Measurements from ENCODE around the gene MNS1.
"Not testable (repeated sequence)": the region's sequence is repeated elsewhere in the genome, so short reads cannot be mapped to it uniquely, and the experiment has no call there.

Gene MNS1, protein sequence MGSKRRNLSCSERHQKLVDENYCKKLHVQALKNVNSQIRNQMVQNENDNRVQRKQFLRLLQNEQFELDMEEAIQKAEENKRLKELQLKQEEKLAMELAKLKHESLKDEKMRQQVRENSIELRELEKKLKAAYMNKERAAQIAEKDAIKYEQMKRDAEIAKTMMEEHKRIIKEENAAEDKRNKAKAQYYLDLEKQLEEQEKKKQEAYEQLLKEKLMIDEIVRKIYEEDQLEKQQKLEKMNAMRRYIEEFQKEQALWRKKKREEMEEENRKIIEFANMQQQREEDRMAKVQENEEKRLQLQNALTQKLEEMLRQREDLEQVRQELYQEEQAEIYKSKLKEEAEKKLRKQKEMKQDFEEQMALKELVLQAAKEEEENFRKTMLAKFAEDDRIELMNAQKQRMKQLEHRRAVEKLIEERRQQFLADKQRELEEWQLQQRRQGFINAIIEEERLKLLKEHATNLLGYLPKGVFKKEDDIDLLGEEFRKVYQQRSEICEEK

DNA sequence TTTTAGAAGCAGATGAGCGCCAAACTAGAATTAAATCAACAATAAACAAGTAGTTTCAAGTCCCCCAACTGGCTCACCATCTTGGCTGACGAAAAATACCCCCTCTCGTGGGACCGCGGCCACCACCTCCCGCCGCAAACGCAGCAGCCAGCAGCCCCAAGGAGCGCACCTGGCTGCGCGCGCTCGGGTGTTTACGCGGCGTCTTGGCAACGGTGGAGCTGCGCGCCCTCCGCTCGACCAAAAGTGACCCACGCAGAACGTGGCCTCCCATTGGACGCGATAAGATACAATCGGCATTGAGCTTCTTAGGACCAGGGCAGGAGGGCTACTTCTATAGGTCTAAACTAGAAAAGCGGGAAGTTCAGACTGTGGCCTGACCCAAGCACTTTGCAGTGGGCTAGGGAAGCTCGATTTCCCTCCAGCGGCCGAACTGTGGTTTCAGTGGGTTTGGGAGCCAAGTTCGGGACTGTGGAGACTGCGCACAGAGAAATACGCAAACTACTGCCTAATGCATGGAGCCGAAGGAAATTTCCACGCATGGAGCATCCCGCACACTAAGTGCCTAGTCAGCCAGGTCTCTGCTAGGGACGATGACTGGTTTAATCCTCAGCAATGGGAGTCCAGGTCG is at the start of gene MNS1:
MNS1 (minus strand) TSS at position 245 of the 628 bp plus-strand sequence; CDS start at position 80, 165 bp downstream.
- H3K27ac Mint-ChIP-seq = no peak within 1 kb of the TSS
- peaks cover 28% of the 10 kb centered on the region for H3K4me1 Mint-ChIP-seq

GRCh38 chr15:56496635-56497034 is 31.7 kb upstream of the MNS1 start:
- peaks cover 23% of the 10 kb centered on the region for H3K27me3 Mint-ChIP-seq
- no peak for DNase-seq
- H3K4me3 Mint-ChIP-seq = no peak overlapping the region
- H3K27ac Mint-ChIP-seq = no peak overlapping the region
- H3K9me3 Mint-ChIP-seq = no peaks in the 10 kb centered on the region
- H3K36me3 Mint-ChIP-seq = no peaks in the 10 kb centered on the region
- H3K4me1 Mint-ChIP-seq = peaks cover 11% of the 10 kb centered on the region
- CTCF ChIA-PET = interaction anchor here (0.6 to 1.5 kb wide), 4 partner anchors 373 to 717 kb away, joined by 4 to 20 read pairs (median 4); no protein-coding TSS in a partner anchor

More for the DNA sequence above, at the start of gene MNS1:
- Mint-ChIP-seq H3K27me3 (peaks cover 24% of the 10 kb centered on the region), H3K36me3 (no peaks in the 10 kb centered on the region), H3K9me3 (no peaks in the 10 kb centered on the region), H3K4me3 (peak within 1 kb of the TSS; percentile 83)
- CTCF ChIA-PET = no interaction called here
- peak; percentile 85 for DNase-seq

- CTCF ChIA-PET = interaction anchor here (1.8 to 8.7 kb wide), 3 partner anchors 374 to 810 kb away, joined by 5 to 137 read pairs (median 17); no protein-coding TSS in a partner anchor
- H3K4me3 Mint-ChIP-seq = no peak overlapping the region
- peaks cover 11% of the 10 kb centered on the region for H3K4me1 Mint-ChIP-seq
- H3K36me3 Mint-ChIP-seq = no peaks in the 10 kb centered on the region
- peaks cover 21% of the 10 kb centered on the region for H3K27me3 Mint-ChIP-seq
- no peak for DNase-seq
- H3K27ac Mint-ChIP-seq = no peak overlapping the region
- H3K9me3 Mint-ChIP-seq = no peaks in the 10 kb centered on the region
Measured at GRCh38 chr15:56495533-56495932, 30.6 kb upstream of the MNS1 start.

- Mint-ChIP-seq H3K36me3 (no peaks in the 10 kb centered on the region), H3K27ac (no peak overlapping the region), H3K9me3 (no peaks in the 10 kb centered on the region), H3K4me1 (peaks cover 11% of the 10 kb centered on the region), H3K27me3 (peaks cover 19% of the 10 kb centered on the region), H3K4me3 (no peak overlapping the region)
- DNase-seq = no peak
- CTCF ChIA-PET = interaction anchor here (1.8 to 8.7 kb wide), 4 partner anchors 327 to 811 kb away, joined by 5 to 137 read pairs (median 11); no protein-coding TSS in a partner anchor
Measured at GRCh38 chr15:56495053-56495452, 30.1 kb upstream of the MNS1 start.

DNA sequence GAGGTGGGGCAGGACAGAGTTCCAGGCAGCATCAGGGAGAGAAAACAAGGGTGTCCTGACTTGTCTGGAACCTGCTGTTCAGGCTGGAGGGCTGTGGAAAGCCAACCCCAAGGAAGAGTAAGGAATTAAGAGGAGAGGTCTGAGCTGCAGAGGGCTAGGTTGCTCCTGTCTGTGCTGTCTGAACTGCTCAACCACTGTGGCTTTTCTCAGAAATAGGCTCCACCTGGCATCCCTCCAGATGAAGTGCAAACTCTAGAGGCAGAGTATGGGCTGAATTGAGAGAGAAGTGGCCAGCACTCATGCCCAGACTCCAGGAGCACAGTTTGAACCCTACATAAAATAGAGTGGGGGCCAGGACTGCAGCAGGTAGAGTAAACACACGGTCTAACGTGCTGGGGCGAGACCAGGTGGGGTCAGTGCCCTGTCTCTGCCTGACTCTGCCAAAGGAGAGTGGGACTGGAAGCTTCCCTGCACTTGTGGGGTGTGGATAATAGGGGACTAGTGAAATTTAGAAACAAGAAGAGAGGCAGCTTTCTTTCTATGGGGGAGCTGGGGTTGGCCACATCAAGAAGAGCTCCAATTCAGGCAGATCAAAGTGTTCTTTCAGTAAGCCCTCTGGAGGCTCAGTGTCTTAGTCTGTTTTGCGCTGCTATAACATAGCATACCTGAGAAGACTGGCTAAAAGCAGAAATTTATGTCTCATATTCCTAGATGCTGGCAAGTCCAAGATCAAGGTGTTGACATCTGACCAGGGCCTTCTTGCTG is 28.0 kb upstream of the MNS1 start:
- Mint-ChIP-seq H3K4me1 (peaks cover 11% of the 10 kb centered on the region), H3K27ac (no peak overlapping the region), H3K9me3 (no peaks in the 10 kb centered on the region), H3K4me3 (no peak overlapping the region), H3K27me3 (peaks cover 19% of the 10 kb centered on the region), H3K36me3 (no peaks in the 10 kb centered on the region)
- DNase-seq = no peak
- CTCF ChIA-PET = interaction anchor here (1.4 to 8.7 kb wide), 3 partner anchors 377 to 815 kb away, joined by 3 to 137 read pairs (median 17); no protein-coding TSS in a partner anchor

- Mint-ChIP-seq H3K27ac (no peak overlapping the region), H3K27me3 (peaks cover 23% of the 10 kb centered on the region), H3K4me3 (no peak overlapping the region), H3K4me1 (peaks cover 11% of the 10 kb centered on the region), H3K9me3 (no peaks in the 10 kb centered on the region), H3K36me3 (no peaks in the 10 kb centered on the region)
- CTCF ChIA-PET = interaction anchor here (1.1 to 8.7 kb wide), 5 partner anchors 326 to 816 kb away, joined by 3 to 137 read pairs (median 7); no protein-coding TSS in a partner anchor
- DNase-seq = no peak
Measured at GRCh38 chr15:56492236-56492635, 27.3 kb upstream of the MNS1 start.

- peaks cover 9% of the 10 kb centered on the region for H3K4me1 Mint-ChIP-seq
- no peaks in the 10 kb centered on the region for H3K36me3 Mint-ChIP-seq
- no peak overlapping the region for H3K27ac Mint-ChIP-seq
- CTCF ChIA-PET = interaction anchor here (0.6 to 8.7 kb wide), 23 partner anchors 19 to 1036 kb away, joined by 3 to 137 read pairs (median 3); no protein-coding TSS in a partner anchor
- H3K4me3 Mint-ChIP-seq = no peak overlapping the region
- DNase-seq = peak; percentile 73
- H3K9me3 Mint-ChIP-seq = no peaks in the 10 kb centered on the region
- H3K27me3 Mint-ChIP-seq = peaks cover 23% of the 10 kb centered on the region
Measured at GRCh38 chr15:56491110-56491722, 26.3 kb upstream of the MNS1 start.

DNA sequence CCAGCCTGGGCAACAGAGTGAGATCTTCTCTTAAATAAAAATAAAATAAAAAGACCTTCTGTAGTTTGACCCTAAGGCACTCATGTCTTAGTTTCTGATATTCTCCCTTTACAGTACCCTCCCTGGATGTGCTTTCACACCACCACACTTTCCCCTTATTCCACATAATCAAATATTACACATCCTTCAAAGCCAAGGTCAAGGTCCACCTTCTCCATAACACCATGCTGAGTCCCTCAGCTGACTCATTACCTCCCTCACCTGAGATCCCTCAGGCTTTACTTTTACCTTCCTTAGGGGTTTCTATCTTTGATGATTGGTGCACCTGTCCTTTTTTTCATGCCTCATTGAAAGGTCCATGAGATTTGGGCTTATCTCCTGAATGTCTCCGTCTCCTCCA is 25.5 kb upstream of the MNS1 start:
- Mint-ChIP-seq H3K4me1 (peaks cover 9% of the 10 kb centered on the region), H3K4me3 (no peak overlapping the region), H3K27me3 (peaks cover 23% of the 10 kb centered on the region), H3K27ac (no peak overlapping the region), H3K9me3 (no peaks in the 10 kb centered on the region), H3K36me3 (no peaks in the 10 kb centered on the region)
- no peak for DNase-seq
- CTCF ChIA-PET = interaction anchor here (0.8 to 8.7 kb wide), 14 partner anchors 21 to 1037 kb away, joined by 3 to 137 read pairs (median 4); no protein-coding TSS in a partner anchor

DNA sequence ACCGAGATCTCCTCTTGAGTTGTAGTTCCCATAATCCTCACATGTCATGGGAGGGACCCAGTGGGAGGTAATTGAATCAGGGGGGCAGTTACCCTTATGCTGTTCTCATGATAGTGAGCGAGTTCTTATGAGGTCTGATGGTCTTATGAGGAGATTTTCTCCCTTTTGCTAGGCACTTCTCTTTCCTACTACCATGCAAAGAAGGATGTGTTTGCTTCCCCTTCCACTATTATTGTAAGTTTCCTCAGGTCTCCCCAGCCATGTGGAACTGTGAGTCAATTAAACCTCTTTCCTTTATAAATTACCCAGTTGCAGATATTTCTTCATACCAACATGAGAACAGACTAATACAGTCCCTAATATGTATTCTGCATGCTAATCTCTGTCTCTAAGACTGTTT is 21.3 kb upstream of the MNS1 start:
- H3K9me3 Mint-ChIP-seq, H3K27ac Mint-ChIP-seq, DNase-seq, H3K36me3 Mint-ChIP-seq, CTCF ChIA-PET, H3K4me1 Mint-ChIP-seq, H3K27me3 Mint-ChIP-seq, H3K4me3 Mint-ChIP-seq: not testable (repeated sequence)

DNA sequence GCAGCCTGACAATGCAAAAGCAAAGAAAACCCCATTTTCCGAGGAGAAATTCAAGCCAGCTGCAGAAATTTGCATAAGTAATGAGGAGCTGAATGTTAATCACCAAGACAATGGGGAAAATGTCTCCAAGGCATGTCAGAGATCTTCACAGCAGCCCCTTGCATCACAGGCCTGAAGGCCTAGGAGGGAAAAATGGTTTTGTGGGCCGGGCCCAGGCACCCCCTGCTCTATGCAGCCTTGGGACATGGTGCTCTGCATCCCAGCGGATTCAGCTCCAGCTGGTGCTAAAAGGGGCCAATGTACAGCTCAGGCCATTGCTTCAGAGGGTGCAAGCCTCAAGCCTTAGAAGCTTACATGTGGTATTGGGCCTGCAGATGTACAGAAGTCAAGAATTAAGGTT is 20.5 kb upstream of the MNS1 start:
- H3K4me3 Mint-ChIP-seq, H3K9me3 Mint-ChIP-seq, H3K27me3 Mint-ChIP-seq, H3K4me1 Mint-ChIP-seq, CTCF ChIA-PET, DNase-seq, H3K27ac Mint-ChIP-seq, H3K36me3 Mint-ChIP-seq: not testable (repeated sequence)

DNA sequence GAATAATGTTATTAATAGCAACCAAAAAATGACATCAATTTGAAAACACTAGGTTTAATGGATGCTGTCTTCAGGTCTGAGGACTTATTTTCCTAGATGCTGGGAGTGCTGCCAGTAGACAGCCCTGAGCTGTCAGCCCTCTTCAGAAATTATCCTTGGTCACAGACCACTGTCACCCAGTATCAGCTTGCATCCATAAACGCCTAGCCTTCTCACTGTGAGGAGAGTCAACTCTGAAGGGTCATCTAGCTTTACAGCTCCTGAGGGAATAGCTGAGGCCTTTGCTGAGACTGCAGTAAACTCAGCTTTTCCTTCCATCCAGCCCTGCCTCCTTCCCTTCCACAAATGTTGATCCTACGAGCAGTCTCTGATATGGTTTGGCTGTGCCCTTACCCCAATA is 19.4 kb upstream of the MNS1 start:
- DNase-seq = no peak
- no peaks in the 10 kb centered on the region for H3K4me1 Mint-ChIP-seq
- H3K27ac Mint-ChIP-seq = no peak overlapping the region
- H3K4me3 Mint-ChIP-seq = no peak overlapping the region
- peaks cover 2% of the 10 kb centered on the region for H3K9me3 Mint-ChIP-seq
- CTCF ChIA-PET = no interaction called here
- H3K36me3 Mint-ChIP-seq = no peaks in the 10 kb centered on the region
- H3K27me3 Mint-ChIP-seq = peaks cover 4% of the 10 kb centered on the region

DNA sequence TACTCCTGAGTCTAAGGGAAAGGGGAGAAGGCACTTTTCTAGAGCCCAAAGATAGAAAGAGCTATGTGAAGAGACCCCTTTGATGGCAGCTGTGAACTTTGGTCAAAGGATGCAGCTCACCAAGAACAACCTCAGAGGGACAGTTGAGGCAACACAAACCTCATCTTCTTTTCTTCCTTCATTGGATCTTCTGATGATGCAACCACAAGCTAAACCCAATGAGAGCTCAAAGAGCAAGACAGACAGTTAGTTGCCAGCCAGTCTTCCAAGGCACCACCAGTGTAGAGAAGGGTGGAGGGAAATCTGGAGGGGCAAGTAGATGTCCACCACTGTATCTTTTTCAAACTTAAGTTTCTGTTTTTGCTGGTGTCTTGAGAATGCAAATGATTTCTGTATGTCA is 10.4 kb upstream of the MNS1 start:
- no peak for DNase-seq
- Mint-ChIP-seq H3K4me1 (no peaks in the 10 kb centered on the region), H3K27ac (no peak overlapping the region), H3K9me3 (peaks cover 3% of the 10 kb centered on the region), H3K4me3 (no peak overlapping the region), H3K36me3 (no peaks in the 10 kb centered on the region), H3K27me3 (peaks cover 9% of the 10 kb centered on the region)
- CTCF ChIA-PET = interaction anchor here (1.6 kb wide), 1 partner anchor 48 kb away, joined by 3 read pairs; no protein-coding TSS in a partner anchor

DNA sequence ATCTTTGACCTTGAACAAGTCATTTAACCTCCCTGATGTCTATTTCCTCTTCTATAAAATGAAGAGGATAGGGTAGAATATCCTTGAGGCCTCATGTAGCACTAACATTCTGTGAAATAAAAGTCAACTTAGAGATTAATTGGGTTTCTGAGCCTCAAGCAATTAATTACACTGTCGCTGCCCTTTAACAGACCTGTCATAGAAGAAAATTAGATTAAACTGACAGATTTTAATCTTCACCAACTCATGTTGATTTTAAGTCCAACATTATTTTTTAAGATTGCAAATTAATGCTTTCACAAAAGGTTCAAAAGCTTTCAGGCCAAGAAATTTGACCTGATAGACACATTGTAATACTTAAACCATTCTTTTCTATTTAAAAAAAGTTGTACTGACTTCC is 8.1 kb upstream of the MNS1 start:
- Mint-ChIP-seq H3K27ac (no peak overlapping the region), H3K4me3 (no peak overlapping the region), H3K27me3 (peaks cover 9% of the 10 kb centered on the region), H3K4me1 (peaks cover 9% of the 10 kb centered on the region), H3K9me3 (no peaks in the 10 kb centered on the region), H3K36me3 (no peaks in the 10 kb centered on the region)
- DNase-seq = no peak
- CTCF ChIA-PET = no interaction called here

Measured in activated naive CD4-positive, alpha-beta T cell treated with anti-CD3 and anti-CD28 coated beads, Interleukin-2, amount 10 ng/mL, durations not matched to agents 7 days and 5 days (primary cell).